ENCODE data around the gene CNTN4. TPM values are rescaled to one million over a fixed set of nuclear protein-coding genes. Genes with fewer than 3 reads are reported as not detected.

Gene CNTN4
- total RNA-seq, 4 donors from 2014 or later, result 6.6 to 10.7 (median 9.7) TPM

DNA sequence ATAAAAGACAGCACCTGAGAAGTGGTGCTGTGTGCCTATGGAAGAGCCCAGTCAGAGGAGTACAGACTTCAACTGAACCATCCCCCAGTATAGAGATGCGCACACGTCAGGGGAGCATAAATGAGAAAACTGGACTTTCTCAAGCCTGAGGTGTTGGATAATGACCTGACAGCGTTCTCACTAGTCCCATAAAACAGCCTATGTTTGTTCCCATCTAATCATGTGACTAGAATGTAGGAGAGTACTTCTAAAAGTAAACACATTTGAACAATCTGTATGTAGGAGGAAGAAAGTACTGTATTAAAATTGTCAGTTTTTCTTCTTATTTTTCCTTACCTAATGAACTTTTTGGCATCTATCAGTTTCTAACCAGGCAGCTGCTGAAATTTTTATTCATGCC is 498.9 kb downstream of the CNTN4 start:
- intact Hi-C loops (cut with DNase I), result no loop called here
- Histone ChIP-seq H3K36me3 (no peaks in the 10 kb centered on the region), H3K27me3 (no peaks in the 10 kb centered on the region), H3K4me1 (no peaks in the 10 kb centered on the region), H3K27ac (replicated peaks in 1 of 4) (no peak overlapping the region), H3K9me3 (no peaks in the 10 kb centered on the region), H3K4me3 (no peak overlapping the region)
- DNase-seq (ENCODE audit: extremely low spot score), result no peak
- 75% methylated on average over 3 of the region's 3 CpGs for WGBS
- TF ChIP-seq EP300 (IDR thresholded peaks at IDR 0.05), result no peak
- no peak for TF ChIP-seq POLR2AphosphoS5 (IDR thresholded peaks at IDR 0.05)

GRCh38 chr3:2599471-2599870 is 500.8 kb downstream of the CNTN4 start:
- H3K27me3 ChIP-seq, result no peaks in the 10 kb centered on the region
- intact Hi-C loops (cut with DNase I), result no loop called here
- no peaks in the 10 kb centered on the region for H3K4me1 ChIP-seq
- no peak overlapping the region for H3K27ac ChIP-seq (replicated peaks in 1 of 4)
- no peak overlapping the region for H3K4me3 ChIP-seq
- DNase-seq (ENCODE audit: extremely low spot score), result no peak
- H3K9me3 ChIP-seq, result no peaks in the 10 kb centered on the region
- no peaks in the 10 kb centered on the region for H3K36me3 ChIP-seq
- TF ChIP-seq POLR2A (IDR thresholded peaks at IDR 0.05; ENCODE audit: low read depth), result no peak
- no peak for TF ChIP-seq POLR2AphosphoS5 (IDR thresholded peaks at IDR 0.05)
- TF ChIP-seq, protein P1, sequence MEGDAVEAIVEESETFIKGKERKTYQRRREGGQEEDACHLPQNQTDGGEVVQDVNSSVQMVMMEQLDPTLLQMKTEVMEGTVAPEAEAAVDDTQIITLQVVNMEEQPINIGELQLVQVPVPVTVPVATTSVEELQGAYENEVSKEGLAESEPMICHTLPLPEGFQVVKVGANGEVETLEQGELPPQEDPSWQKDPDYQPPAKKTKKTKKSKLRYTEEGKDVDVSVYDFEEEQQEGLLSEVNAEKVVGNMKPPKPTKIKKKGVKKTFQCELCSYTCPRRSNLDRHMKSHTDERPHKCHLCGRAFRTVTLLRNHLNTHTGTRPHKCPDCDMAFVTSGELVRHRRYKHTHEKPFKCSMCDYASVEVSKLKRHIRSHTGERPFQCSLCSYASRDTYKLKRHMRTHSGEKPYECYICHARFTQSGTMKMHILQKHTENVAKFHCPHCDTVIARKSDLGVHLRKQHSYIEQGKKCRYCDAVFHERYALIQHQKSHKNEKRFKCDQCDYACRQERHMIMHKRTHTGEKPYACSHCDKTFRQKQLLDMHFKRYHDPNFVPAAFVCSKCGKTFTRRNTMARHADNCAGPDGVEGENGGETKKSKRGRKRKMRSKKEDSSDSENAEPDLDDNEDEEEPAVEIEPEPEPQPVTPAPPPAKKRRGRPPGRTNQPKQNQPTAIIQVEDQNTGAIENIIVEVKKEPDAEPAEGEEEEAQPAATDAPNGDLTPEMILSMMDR (IDR thresholded peaks at IDR 0.05), result no peak
- WGBS, result 62% methylated on average over 1 of the region's 1 CpG

DNA sequence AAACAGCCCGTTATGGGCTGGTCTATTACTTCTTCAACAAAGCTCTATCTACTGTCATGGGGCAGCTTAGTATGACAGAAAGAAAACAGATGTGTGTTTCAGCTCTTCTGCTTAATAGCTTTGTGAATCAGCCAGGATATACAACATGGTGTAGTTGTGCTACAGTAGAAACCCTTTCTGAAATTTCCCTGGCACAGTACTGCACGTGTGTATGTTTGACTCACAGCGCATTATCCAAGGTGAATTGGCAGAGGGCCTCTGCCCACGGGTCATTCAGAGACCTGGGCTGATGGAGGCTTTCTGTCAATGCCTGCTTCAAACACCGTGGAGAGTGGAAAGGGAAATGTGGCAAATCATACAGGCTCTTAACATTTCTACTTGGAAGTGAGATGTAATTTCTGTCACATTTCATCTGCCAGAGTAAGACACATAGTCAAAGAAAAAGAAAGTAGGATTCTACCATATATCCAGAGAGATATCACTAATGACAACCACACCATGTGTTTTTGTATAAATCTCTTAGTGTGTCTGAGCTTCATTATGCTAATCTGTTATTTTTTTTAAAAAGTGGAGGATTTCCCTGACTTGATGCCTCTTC is 505.1 kb downstream of the CNTN4 start:
- no peak for DNase-seq (ENCODE audit: extremely low spot score)
- Histone ChIP-seq H3K9me3 (no peaks in the 10 kb centered on the region), H3K4me3 (no peak overlapping the region), H3K36me3 (no peaks in the 10 kb centered on the region), H3K27me3 (no peaks in the 10 kb centered on the region), H3K27ac (replicated peaks in 1 of 4) (no peak overlapping the region), H3K4me1 (no peaks in the 10 kb centered on the region)
- 23% methylated on average over 5 of the region's 5 CpGs for WGBS
- TF ChIP-seq POLR2A (IDR thresholded peaks at IDR 0.05; ENCODE audit: low read depth) (no peak), EP300 (IDR thresholded peaks at IDR 0.05) (no peak), POLR2AphosphoS5 (IDR thresholded peaks at IDR 0.05) (no peak)
- TF ChIP-seq, protein P1 (IDR thresholded peaks at IDR 0.05), result no peak
- intact Hi-C loops (cut with DNase I), result no loop called here

GRCh38 chr3:2614578-2614977 is 515.9 kb downstream of the CNTN4 start:
- DNase-seq (ENCODE audit: extremely low spot score), result no peak
- intact Hi-C loops (cut with DNase I), result no loop called here
- H3K27me3 ChIP-seq, result no peaks in the 10 kb centered on the region
- no peaks in the 10 kb centered on the region for H3K9me3 ChIP-seq
- no peak overlapping the region for H3K27ac ChIP-seq (replicated peaks in 1 of 4)
- no peak overlapping the region for H3K4me3 ChIP-seq
- 96% methylated on average over 3 of the region's 3 CpGs for WGBS
- H3K4me1 ChIP-seq, result no peaks in the 10 kb centered on the region
- no peaks in the 10 kb centered on the region for H3K36me3 ChIP-seq
- TF ChIP-seq POLR2A (IDR thresholded peaks at IDR 0.05; ENCODE audit: low read depth) (no peak), POLR2AphosphoS5 (IDR thresholded peaks at IDR 0.05) (no peak), EP300 (IDR thresholded peaks at IDR 0.05) (no peak)
- TF ChIP-seq, protein P1 (IDR thresholded peaks at IDR 0.05), result no peak

DNA sequence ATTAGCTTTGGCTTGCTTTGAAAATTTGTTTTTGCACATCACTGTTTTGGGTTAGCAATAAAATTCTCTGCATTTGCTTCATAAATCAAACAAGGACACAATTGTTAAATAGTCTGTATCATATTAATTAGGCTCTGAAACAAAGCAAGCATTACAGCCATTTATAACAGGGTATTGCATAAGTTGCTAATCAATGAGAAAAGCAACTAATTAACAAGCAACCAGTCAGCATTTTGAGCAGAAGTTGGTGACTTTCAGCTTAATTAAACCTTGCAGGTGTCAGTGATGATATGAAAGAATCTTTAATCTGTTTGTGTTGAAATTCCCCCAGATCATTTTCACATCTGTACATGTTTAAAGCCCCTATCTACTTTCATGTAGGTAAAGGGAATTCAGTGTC is 516.4 kb downstream of the CNTN4 start:
- no peaks in the 10 kb centered on the region for H3K9me3 ChIP-seq
- no peak overlapping the region for H3K4me3 ChIP-seq
- H3K27me3 ChIP-seq, result no peaks in the 10 kb centered on the region
- no peak for DNase-seq (ENCODE audit: extremely low spot score)
- TF ChIP-seq EP300 (IDR thresholded peaks at IDR 0.05) (no peak), POLR2AphosphoS5 (IDR thresholded peaks at IDR 0.05) (no peak), POLR2A (IDR thresholded peaks at IDR 0.05; ENCODE audit: low read depth) (no peak)
- TF ChIP-seq, protein P1 (IDR thresholded peaks at IDR 0.05), result no peak
- H3K4me1 ChIP-seq, result no peaks in the 10 kb centered on the region
- H3K27ac ChIP-seq (replicated peaks in 1 of 4), result no peak overlapping the region
- no peaks in the 10 kb centered on the region for H3K36me3 ChIP-seq
- intact Hi-C loops (cut with DNase I), result no loop called here
